Osteocyte (in vitro differentiated cells): ENCODE data around the gene TOB2. TPM values are rescaled to one million over a fixed set of nuclear protein-coding genes. Genes with fewer than 3 reads are reported as not detected.

Experiments used
- DNase-seq: peaks from one replicate; pipeline ENCODE4 v3.0.0; 2021; ENCODE audit warnings: mixed read lengths; ENCODE audit not compliant: unreplicated experiment; ENCODE audit errors: extremely low spot score
- H3K27ac Mint-ChIP-seq: one replicate; pipeline ENCODE4 v1.8.0; 2021; ENCODE audit warnings: mild to moderate bottlenecking, mixed read lengths; ENCODE audit not compliant: unreplicated experiment
- H3K27me3 Mint-ChIP-seq: one replicate; pipeline ENCODE4 v1.8.0; 2021; ENCODE audit warnings: mixed read lengths; ENCODE audit not compliant: unreplicated experiment
- H3K36me3 Mint-ChIP-seq: one replicate; pipeline ENCODE4 v1.8.0; 2021; ENCODE audit warnings: mixed read lengths; ENCODE audit not compliant: unreplicated experiment
- H3K4me1 Mint-ChIP-seq: one replicate; pipeline ENCODE4 v1.8.0; 2021; ENCODE audit warnings: mixed read lengths; ENCODE audit not compliant: unreplicated experiment
- H3K4me3 Mint-ChIP-seq: one replicate; pipeline ENCODE4 v1.8.0; 2021; ENCODE audit warnings: mild to moderate bottlenecking, moderate library complexity, mixed read lengths; ENCODE audit not compliant: unreplicated experiment
- H3K9me3 Mint-ChIP-seq: one replicate; pipeline ENCODE4 v1.8.0; 2021; ENCODE audit warnings: mixed read lengths; ENCODE audit not compliant: unreplicated experiment
- CTCF ChIP-seq: fragments of 200-600 bp; sonication (generic); IDR thresholded peaks from 2 replicates; pipeline ENCODE4 v1.5.0; 2021; ENCODE audit warnings: antibody characterized with exemption, mild to moderate bottlenecking, moderate library complexity
- total RNA-seq: library from RNA; stranded (reverse); gene quantifications from 2 replicates; pipeline ENCODE4 v1.2.1, GENCODE V29; 2021

The TOB2 gene
- total RNA-seq, 1 donor from 2014 or later, result 44.5 TPM

DNA sequence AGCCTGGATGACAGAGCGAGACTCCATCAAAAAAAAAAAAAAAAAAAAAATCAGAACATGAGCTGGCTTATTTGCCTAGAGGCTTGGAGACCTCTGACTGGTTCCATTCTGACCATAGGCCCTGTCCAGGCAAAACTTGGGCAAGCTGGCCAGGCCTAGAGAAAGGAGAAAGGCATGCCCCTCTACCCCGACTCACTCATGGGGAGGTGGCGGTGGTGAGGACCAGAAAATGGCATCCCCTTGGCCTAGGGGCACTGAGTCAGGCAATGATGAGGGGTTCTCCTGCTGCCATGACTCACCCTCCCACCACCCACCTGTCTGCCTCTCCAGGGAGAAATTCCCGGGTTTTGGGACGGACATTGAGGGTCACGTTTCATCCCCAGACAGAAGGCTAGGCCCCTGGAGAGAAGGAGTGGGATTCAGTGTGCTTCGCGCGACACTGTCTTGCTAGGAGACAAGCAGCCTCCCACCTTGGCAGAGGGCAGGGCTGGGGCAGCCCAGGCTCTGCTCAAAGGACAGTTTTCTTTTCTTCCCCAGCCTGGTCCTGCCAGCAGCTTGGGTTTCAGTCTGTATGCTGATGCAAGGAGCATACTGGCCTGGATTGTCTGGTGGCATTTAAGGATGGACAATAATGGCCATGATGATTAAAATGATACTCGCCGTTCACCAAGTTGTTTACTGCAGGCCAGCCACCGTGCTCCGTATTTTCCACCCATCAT lies 17.2 kb downstream of the TOB2 start:
- no peaks in the 10 kb centered on the region for H3K27me3 Mint-ChIP-seq
- H3K4me3 Mint-ChIP-seq, result no peak overlapping the region
- TF ChIP-seq CTCF, result no peak
- peaks cover 7% of the 10 kb centered on the region for H3K4me1 Mint-ChIP-seq
- peaks cover 16% of the 10 kb centered on the region for H3K36me3 Mint-ChIP-seq
- DNase-seq, result no peak
- no peak overlapping the region for H3K27ac Mint-ChIP-seq
- H3K9me3 Mint-ChIP-seq, result no peaks in the 10 kb centered on the region

DNA sequence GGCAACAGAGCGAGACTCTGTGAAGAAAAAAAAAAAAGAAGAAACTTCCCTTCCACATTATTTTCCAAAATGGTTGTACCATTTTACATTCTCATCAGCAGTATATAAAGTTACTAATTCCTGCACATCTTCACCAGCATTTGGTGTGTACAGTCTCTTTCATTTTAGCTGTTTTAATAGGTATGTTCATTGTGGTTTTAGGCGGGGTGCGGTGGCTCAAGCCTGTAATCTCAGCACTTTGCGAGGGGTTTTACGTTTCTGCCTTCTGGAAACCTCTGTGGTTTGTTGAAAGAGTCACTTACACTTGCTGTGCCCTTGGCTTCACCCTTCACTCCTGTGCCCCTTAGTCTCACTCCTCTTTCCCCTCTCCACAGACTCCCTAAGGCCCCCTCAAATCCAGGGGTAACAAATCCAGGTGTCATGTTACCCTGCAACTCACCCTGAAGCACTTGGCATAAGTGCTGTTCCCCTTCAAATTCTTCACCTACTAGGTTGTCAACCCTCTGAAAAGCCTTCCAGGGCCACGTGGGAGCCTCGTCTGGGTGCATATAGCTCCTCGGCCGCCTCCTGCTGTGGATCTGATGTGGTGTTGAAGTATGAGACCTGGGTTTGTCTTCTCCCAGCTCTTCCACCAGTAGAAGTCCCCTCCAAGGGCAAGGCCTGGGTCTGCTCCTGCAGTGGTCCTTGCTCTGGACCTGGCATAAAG lies 20.8 kb downstream of the TOB2 start:
- DNase-seq, result no peak
- no peak overlapping the region for H3K4me3 Mint-ChIP-seq
- no peak overlapping the region for H3K27ac Mint-ChIP-seq
- TF ChIP-seq CTCF, result no peak
- H3K36me3 Mint-ChIP-seq, result peaks cover 5% of the 10 kb centered on the region
- no peaks in the 10 kb centered on the region for H3K9me3 Mint-ChIP-seq
- peaks cover 4% of the 10 kb centered on the region for H3K4me1 Mint-ChIP-seq
- H3K27me3 Mint-ChIP-seq, result no peaks in the 10 kb centered on the region

GRCh38 chr22:41418717-41419116 lies 27.9 kb downstream of the TOB2 start:
- Mint-ChIP-seq H3K27me3 (no peaks in the 10 kb centered on the region), H3K4me3 (no peak overlapping the region), H3K36me3 (peaks cover 2% of the 10 kb centered on the region), H3K4me1 (peaks cover 28% of the 10 kb centered on the region), H3K9me3 (no peaks in the 10 kb centered on the region), H3K27ac (no peak overlapping the region)
- DNase-seq, result no peak
- TF ChIP-seq CTCF, result no peak

DNA sequence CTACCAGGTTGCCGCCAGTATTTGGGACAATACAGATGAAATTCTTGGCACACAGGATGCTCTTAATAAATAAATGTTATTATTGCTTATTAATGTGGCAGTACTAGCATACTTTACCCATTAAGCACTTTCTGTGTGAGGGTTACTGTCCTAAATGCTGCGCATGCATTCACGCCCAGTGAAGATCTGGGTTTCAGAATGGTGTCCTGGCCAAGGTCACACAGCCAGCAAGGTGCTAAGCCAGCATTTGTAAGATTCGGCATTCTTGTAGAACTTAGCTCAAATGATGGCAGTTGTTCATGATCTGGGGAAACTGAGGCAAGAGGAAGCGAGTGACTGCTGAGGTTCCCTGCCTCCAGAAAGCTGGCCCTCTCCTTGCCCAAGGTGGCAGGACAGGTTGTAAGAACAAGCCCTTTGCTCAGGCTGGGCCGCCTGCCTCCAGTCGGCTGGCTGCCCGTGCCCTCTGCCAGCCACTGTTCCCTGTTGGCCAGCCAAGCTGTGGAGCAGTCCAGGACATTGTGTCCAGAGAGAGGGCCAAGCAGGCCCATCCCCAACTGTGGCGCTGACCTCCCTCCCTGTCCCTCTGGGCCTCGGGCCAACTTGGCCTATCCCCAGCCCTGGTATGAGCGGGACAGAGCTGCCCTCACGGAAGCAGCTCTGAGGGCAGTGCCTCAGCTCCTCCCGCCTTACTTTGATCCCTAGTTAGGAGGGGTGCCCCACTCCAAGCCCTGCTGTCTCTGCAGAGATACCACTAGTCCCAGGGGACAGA lies 28.8 kb downstream of the TOB2 start:
- peak; percentile 88 for DNase-seq
- Mint-ChIP-seq H3K36me3 (no peaks in the 10 kb centered on the region), H3K4me3 (no peak overlapping the region), H3K27ac (peak overlapping the region; percentile 46), H3K9me3 (no peaks in the 10 kb centered on the region), H3K27me3 (no peaks in the 10 kb centered on the region), H3K4me1 (peaks cover 32% of the 10 kb centered on the region)
- TF ChIP-seq CTCF, result no peak

DNA sequence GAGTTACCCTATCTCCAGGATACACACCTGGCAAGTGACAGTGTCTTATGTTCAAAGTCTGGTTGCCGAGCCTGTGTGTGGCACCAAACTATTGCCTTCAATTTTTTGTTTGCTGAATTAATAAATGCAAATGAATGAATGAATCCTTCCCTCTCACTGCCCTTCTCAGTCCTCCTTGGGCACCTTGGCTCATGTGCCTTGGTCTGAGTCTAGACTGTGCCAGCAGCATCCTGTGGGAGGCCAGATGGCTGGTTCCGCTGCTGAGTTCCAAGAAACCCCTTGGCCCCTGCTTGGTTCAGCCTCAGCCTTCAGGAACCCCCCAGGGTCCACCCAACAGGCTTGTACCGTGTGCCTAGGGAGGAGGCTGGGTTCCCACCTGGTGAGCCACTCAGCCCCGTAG lies 31.0 kb downstream of the TOB2 start:
- Mint-ChIP-seq H3K4me3 (no peak overlapping the region), H3K27ac (no peak overlapping the region), H3K27me3 (no peaks in the 10 kb centered on the region), H3K9me3 (no peaks in the 10 kb centered on the region), H3K4me1 (peaks cover 39% of the 10 kb centered on the region), H3K36me3 (no peaks in the 10 kb centered on the region)
- no peak for TF ChIP-seq CTCF
- no peak for DNase-seq
